Measurements from ENCODE around the gene ARHGEF26.

GRCh38 chr3:154123906-154124305 lies 2.7 kb downstream of the ARHGEF26 start:
- TF ChIP-seq CTCF (IDR thresholded peaks at IDR 0.05): no peak
- no peak for TF ChIP-seq POLR2A (IDR thresholded peaks at IDR 0.05)
- no peak for TF ChIP-seq EP300 (IDR thresholded peaks at IDR 0.05)
